ENCODE data around the gene SYTL2.

Gene SYTL2

GRCh38 chr11:85762226-85762625 is 48.7 kb downstream of the SYTL2 start:
- Mint-ChIP-seq H3K27ac (no peak overlapping the region), H3K9me3 (no peaks in the 10 kb centered on the region), H3K4me3 (no peak overlapping the region), H3K27me3 (ENCODE audit: low read depth) (peaks cover 3% of the 10 kb centered on the region), H3K36me3 (ENCODE audit: low read depth) (no peaks in the 10 kb centered on the region), H3K4me1 (peaks cover 36% of the 10 kb centered on the region)
- TF ChIP-seq, protein P1, sequence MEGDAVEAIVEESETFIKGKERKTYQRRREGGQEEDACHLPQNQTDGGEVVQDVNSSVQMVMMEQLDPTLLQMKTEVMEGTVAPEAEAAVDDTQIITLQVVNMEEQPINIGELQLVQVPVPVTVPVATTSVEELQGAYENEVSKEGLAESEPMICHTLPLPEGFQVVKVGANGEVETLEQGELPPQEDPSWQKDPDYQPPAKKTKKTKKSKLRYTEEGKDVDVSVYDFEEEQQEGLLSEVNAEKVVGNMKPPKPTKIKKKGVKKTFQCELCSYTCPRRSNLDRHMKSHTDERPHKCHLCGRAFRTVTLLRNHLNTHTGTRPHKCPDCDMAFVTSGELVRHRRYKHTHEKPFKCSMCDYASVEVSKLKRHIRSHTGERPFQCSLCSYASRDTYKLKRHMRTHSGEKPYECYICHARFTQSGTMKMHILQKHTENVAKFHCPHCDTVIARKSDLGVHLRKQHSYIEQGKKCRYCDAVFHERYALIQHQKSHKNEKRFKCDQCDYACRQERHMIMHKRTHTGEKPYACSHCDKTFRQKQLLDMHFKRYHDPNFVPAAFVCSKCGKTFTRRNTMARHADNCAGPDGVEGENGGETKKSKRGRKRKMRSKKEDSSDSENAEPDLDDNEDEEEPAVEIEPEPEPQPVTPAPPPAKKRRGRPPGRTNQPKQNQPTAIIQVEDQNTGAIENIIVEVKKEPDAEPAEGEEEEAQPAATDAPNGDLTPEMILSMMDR (IDR thresholded peaks at IDR 0.05; ENCODE audit: unreplicated experiment in 3 of 3): no peak

DNA sequence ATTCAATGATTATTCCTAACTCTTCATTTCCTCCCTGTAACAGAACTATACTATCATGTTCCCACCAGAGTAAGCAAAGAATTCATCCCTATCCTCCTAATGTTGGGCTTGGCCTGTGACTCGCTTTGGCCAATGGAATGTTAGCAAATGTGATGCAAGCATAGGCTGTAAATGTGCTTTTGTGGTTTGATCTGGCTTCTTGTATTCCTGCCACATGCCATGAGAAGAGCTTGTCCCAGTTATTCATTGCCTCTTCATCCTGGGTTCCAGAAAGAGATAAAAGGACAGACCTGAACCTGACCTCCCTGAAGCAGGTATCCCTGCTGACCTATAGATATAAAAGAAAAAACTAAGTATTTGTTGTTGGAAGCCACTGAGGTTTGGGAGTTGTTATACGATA is 51.0 kb downstream of the SYTL2 start:
- H3K27me3 Mint-ChIP-seq (ENCODE audit: low read depth): peaks cover 3% of the 10 kb centered on the region
- no peak overlapping the region for H3K27ac Mint-ChIP-seq

GRCh38 chr11:85758480-85759039 is 52.4 kb downstream of the SYTL2 start:
- Mint-ChIP-seq H3K27ac (peak overlapping the region in 1 of 3 experiments; percentile 66), H3K4me1 (peaks cover 18% of the 10 kb centered on the region), H3K4me3 (no peak overlapping the region), H3K27me3 (ENCODE audit: low read depth) (peaks cover 3% of the 10 kb centered on the region), H3K9me3 (no peaks in the 10 kb centered on the region), H3K36me3 (ENCODE audit: low read depth) (no peaks in the 10 kb centered on the region)
- TF ChIP-seq, protein P1 (IDR thresholded peaks at IDR 0.05; ENCODE audit: unreplicated experiment in 3 of 3): no peak

More for the DNA sequence above, 51.0 kb downstream of the SYTL2 start:
- Mint-ChIP-seq H3K4me3 (no peak overlapping the region), H3K36me3 (ENCODE audit: low read depth) (no peaks in the 10 kb centered on the region), H3K4me1 (peaks cover 18% of the 10 kb centered on the region), H3K9me3 (no peaks in the 10 kb centered on the region)
- TF ChIP-seq, protein P1 (IDR thresholded peaks at IDR 0.05; ENCODE audit: unreplicated experiment in 3 of 3): no peak

DNA sequence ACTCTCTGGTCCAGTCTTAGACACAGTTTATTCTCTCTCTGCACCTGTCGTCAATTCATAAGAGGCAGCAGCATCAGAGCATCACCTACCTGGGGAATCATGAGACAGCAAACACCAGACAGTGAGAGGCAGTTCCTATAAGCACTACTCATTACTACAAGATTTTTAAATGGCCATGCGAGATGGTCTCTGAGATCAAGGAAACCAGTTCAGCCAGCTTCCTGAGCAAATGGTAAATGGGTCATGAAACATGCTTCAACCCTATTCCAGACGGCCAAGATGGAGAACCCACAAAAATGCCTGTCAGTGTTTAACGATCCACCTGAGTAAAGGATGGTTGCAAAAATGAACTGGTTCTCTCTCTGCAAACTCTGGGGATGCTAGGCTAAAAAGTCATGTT is 52.9 kb downstream of the SYTL2 start:
- Mint-ChIP-seq H3K4me1 (peaks cover 18% of the 10 kb centered on the region), H3K36me3 (ENCODE audit: low read depth) (no peaks in the 10 kb centered on the region), H3K27ac (peak overlapping the region in 2 of 3 experiments; percentile 39 to 73), H3K27me3 (ENCODE audit: low read depth) (peaks cover 3% of the 10 kb centered on the region), H3K4me3 (no peak overlapping the region), H3K9me3 (no peaks in the 10 kb centered on the region)
- TF ChIP-seq, protein P1 (IDR thresholded peaks at IDR 0.05; ENCODE audit: unreplicated experiment in 3 of 3): no peak

GRCh38 chr11:85756401-85757200 is 54.3 kb downstream of the SYTL2 start:
- H3K36me3 Mint-ChIP-seq (ENCODE audit: low read depth): no peaks in the 10 kb centered on the region
- no peak overlapping the region for H3K4me3 Mint-ChIP-seq
- H3K9me3 Mint-ChIP-seq: no peaks in the 10 kb centered on the region
- no peak overlapping the region for H3K27ac Mint-ChIP-seq
- H3K27me3 Mint-ChIP-seq (ENCODE audit: low read depth): peaks cover 3% of the 10 kb centered on the region
- peaks cover 18% of the 10 kb centered on the region for H3K4me1 Mint-ChIP-seq
- TF ChIP-seq, protein P1 (IDR thresholded peaks at IDR 0.05; ENCODE audit: unreplicated experiment in 3 of 3): no peak

Measured in nephron (organoid).